HCT116 (cell line): ENCODE data around the gene PSMA8. TPM values are rescaled to one million over a fixed set of nuclear protein-coding genes. Genes with fewer than 3 reads are reported as not detected.
"Not testable (repeated sequence)": the region's sequence is repeated elsewhere in the genome, so short reads cannot be mapped to it uniquely, and the experiment has no call there.

Experiments
- ATAC-seq: fragments of 200-7000 bp; cut with Tn5 transposase; 2 replicates; pipeline ENCODE4 v1.9.1; 2020; ENCODE audit warnings: mild to moderate bottlenecking, moderate library complexity
- BruUV-seq: library from RNA; stranded (reverse); fragments of 400-500 nt; replicated peaks from 2 replicates; lab custom pipeline; 2021; lab: Mats Ljungman, UMichigan
- CTCF ChIA-PET: fragments of 300-600 bp; sonication (Branson Sonifier 250); formaldehyde crosslinking; loops from one replicate; lab custom pipeline; 2021; ENCODE audit warnings: antibody characterized with exemption; lab: Charles Lee
- POLR2A ChIA-PET: fragments of 300-600, 350-600 bp; sonication (Branson Sonifier 250); formaldehyde crosslinking; loops from one replicate; lab custom pipeline; 2021; ENCODE audit warnings: antibody characterized with exemption; lab: Charles Lee
- RAD21 ChIA-PET, 2 experiments: fragments of 300-600 bp; sonication (Branson Sonifier 250); formaldehyde crosslinking; loops; one replicate each; lab custom pipeline; 2023; ENCODE audit warnings: low total read pairs in 2 of 2; ENCODE audit not compliant: uncharacterized antibody in 2 of 2, unreplicated experiment in 2 of 2, low non-redundant PET in 1 of 2; lab: Charles Lee
- DNase-seq: peaks from one replicate; pipeline ENCODE4 v3.0.0-alpha.2; 2010; ENCODE audit warnings: low read depth, low spot score
- H2AFZ ChIP-seq: fragments of 200-600 bp; shearing (Covaris generic), sonication (generic); 2 replicates; pipeline ENCODE4 v1.6.1; 2017; ENCODE audit warnings: low read depth, mixed run types, mixed read lengths, antibody characterized with exemption, low read length; ENCODE audit not compliant: poor library complexity, severe bottlenecking
- H3K27ac ChIP-seq: 2 replicates; pipeline ENCODE4 v1.5.1; 2012; ENCODE audit warnings: low read depth, low read length
- H3K27me3 ChIP-seq: fragments of 200-600 bp; sonication (generic); 2 replicates; pipeline ENCODE4 v1.6.1; 2016; ENCODE audit warnings: mixed run types, low read length, mixed read lengths; ENCODE audit not compliant: insufficient read depth
- H3K36me3 ChIP-seq, 2 experiments: fragments of 200-500 bp in 1 of 2; fragments of 200-600 bp in 1 of 2; sonication (Bioruptor generic) in 1 of 2; sonication (generic) in 1 of 2; 2 replicates each; pipeline versions ENCODE4 v1.5.1 to v1.6.1; 2014 to 2016; ENCODE audit warnings: low read length in 2 of 2, inconsistent platforms in 1 of 2, mixed read lengths in 1 of 2, mixed run types in 1 of 2; ENCODE audit not compliant: insufficient read depth in 2 of 2, control insufficient read depth in 1 of 2
- H3K4me1 ChIP-seq, 2 experiments: fragments of 200-600 bp in 1 of 2; sonication (generic) in 1 of 2; 2 replicates each; pipeline versions ENCODE4 v1.5.1 to v1.6.1; 2012 to 2017; ENCODE audit warnings: low read length in 2 of 2, inconsistent platforms in 1 of 2, mild to moderate bottlenecking in 1 of 2, mixed read lengths in 1 of 2, mixed run types in 1 of 2, moderate library complexity in 1 of 2; ENCODE audit not compliant: insufficient read depth in 2 of 2, control insufficient read depth in 1 of 2
- H3K4me2 ChIP-seq: fragments of 200-600 bp; sonication (generic); 2 replicates; pipeline ENCODE4 v1.6.1; 2017; ENCODE audit warnings: mixed run types, low read length, mixed read lengths
- H3K4me3 ChIP-seq, 2 experiments: fragments of 200-600 bp in 1 of 2; sonication (generic) in 1 of 2; replicated peaks in 1 of 2; 2 replicates each; pipeline ENCODE4 v1.5.1; 2011 to 2016; ENCODE audit warnings: low read length in 2 of 2, control low read depth in 1 of 2, low read depth in 1 of 2, mild to moderate bottlenecking in 1 of 2, mixed read lengths in 1 of 2, mixed run types in 1 of 2
- H3K79me2 ChIP-seq: fragments of 200-600 bp; sonication (generic); 2 replicates; pipeline ENCODE4 v1.6.1; 2017; ENCODE audit warnings: mild to moderate bottlenecking, mixed run types, low read length, moderate library complexity, mixed read lengths; ENCODE audit not compliant: insufficient read depth
- H3K9ac ChIP-seq: fragments of 200-600 bp; sonication (generic); 2 replicates; pipeline ENCODE4 v1.6.1; 2016; ENCODE audit warnings: low read length, mixed read lengths
- H3K9me2 ChIP-seq: fragments of 200-600 bp; sonication (generic), shearing (Covaris generic); 2 replicates; pipeline ENCODE4 v1.6.1; 2017; ENCODE audit warnings: mixed run types, mild to moderate bottlenecking, moderate library complexity; ENCODE audit not compliant: insufficient read depth
- H3K9me3 ChIP-seq, 2 experiments: fragments of 200-500 bp in 1 of 2; fragments of 200-600 bp in 1 of 2; sonication (Bioruptor generic) in 1 of 2; sonication (generic) in 1 of 2; 2 replicates each; pipeline ENCODE4 v1.6.1; 2014 to 2017; ENCODE audit warnings: low read length in 2 of 2, mixed read lengths in 2 of 2, inconsistent platforms in 1 of 2, low read depth in 1 of 2, mild to moderate bottlenecking in 1 of 2, mixed run types in 1 of 2, moderate library complexity in 1 of 2; ENCODE audit not compliant: control insufficient read depth in 1 of 2, insufficient read depth in 1 of 2
- H4K20me1 ChIP-seq: fragments of 200-600 bp; sonication (generic), shearing (Covaris generic); 2 replicates; pipeline ENCODE4 v1.6.1; 2017; ENCODE audit warnings: mixed run types, mild to moderate bottlenecking, moderate library complexity; ENCODE audit not compliant: insufficient read depth
- CBX3 ChIP-seq: IDR thresholded peaks from 2 replicates; pipeline ENCODE4 v1.6.1; 2012; ENCODE audit warnings: low read depth
- EGR1 ChIP-seq: IDR thresholded peaks from 2 replicates; pipeline ENCODE4 v1.6.1; 2012; ENCODE audit warnings: low read depth
- FOSL1 ChIP-seq: IDR thresholded peaks from 2 replicates; pipeline ENCODE4 v1.6.1; 2012; ENCODE audit warnings: low read depth
- JUND ChIP-seq: IDR thresholded peaks from 2 replicates; pipeline ENCODE4 v1.6.1; 2012
- RAD21 ChIP-seq: IDR thresholded peaks from 2 replicates; pipeline ENCODE4 v1.6.1; 2012; ENCODE audit warnings: low read depth, mild to moderate bottlenecking
- ZBTB33 ChIP-seq: IDR thresholded peaks from 2 replicates; pipeline ENCODE4 v1.6.1; 2011; ENCODE audit warnings: mild to moderate bottlenecking, low read length, moderate library complexity; ENCODE audit not compliant: insufficient replicate concordance; ENCODE audit errors: extremely low read depth
- intact Hi-C: fragments of 100-400 bp; cut with micrococcal nuclease; formaldehyde crosslinking; loops from 2 replicates; pipeline ENCODE4 v1.10.0; 2022
- total RNA-seq: library from RNA; stranded (reverse); gene quantifications from one replicate; pipeline ENCODE4 v1.2.1, GENCODE V29; 2021; ENCODE audit not compliant: unreplicated experiment

The PSMA8 gene
- total RNA-seq, 1 experiment from 2014 or later = not detected

- no peak for ATAC-seq
- POLR2A ChIA-PET = no interaction called here
Measured at GRCh38 chr18:26164571-26164970, 30.9 kb downstream of the PSMA8 start.

GRCh38 chr18:26167592-26167991 lies 33.9 kb downstream of the PSMA8 start:
- H3K9ac ChIP-seq, H3K36me3 ChIP-seq, DNase-seq, intact Hi-C loops, H3K4me3 ChIP-seq, ATAC-seq, POLR2A ChIA-PET, H2AFZ ChIP-seq, H3K27me3 ChIP-seq, H3K9me2 ChIP-seq, H3K27ac ChIP-seq, H3K4me2 ChIP-seq, CTCF ChIA-PET, H3K9me3 ChIP-seq, BruUV-seq, H4K20me1 ChIP-seq, H3K79me2 ChIP-seq, H3K4me1 ChIP-seq: not testable (repeated sequence)
- RAD21 ChIA-PET = interaction anchor here in 1 of 2 experiments (0.7 kb wide), 1 partner anchor 30 kb away, joined by 4 read pairs; no protein-coding TSS in a partner anchor

More at GRCh38 chr18:26164571-26164970, 30.9 kb downstream of the PSMA8 start:
- Histone ChIP-seq H3K9me3 (no peaks in the 10 kb centered on the region), H3K9ac (no peak overlapping the region), H2AFZ (no peak overlapping the region), H3K27ac (no peak overlapping the region), H3K36me3 (no peaks in the 10 kb centered on the region), H3K4me2 (no peak overlapping the region), H3K9me2 (no peaks in the 10 kb centered on the region), H3K27me3 (no peaks in the 10 kb centered on the region), H3K4me1 (no peaks in the 10 kb centered on the region), H4K20me1 (no peaks in the 10 kb centered on the region), H3K4me3 (no peak overlapping the region), H3K79me2 (no peaks in the 10 kb centered on the region)
- RAD21 ChIA-PET = no interaction called here
- intact Hi-C loops = no loop called here
- CTCF ChIA-PET = no interaction called here
- no peak for DNase-seq
- TF ChIP-seq RAD21 = no peak
- no peak for TF ChIP-seq FOSL1
- no peak for TF ChIP-seq CBX3
- TF ChIP-seq JUND = no peak
- BruUV-seq = no TSS peak

GRCh38 chr18:26175481-26175880 lies 41.8 kb downstream of the PSMA8 start:
- Histone ChIP-seq H3K27ac (no peak overlapping the region), H4K20me1 (no peaks in the 10 kb centered on the region), H3K4me2 (no peak overlapping the region), H3K27me3 (no peaks in the 10 kb centered on the region), H3K79me2 (no peaks in the 10 kb centered on the region), H3K4me1 (no peaks in the 10 kb centered on the region), H3K9me3 (no peaks in the 10 kb centered on the region), H3K9ac (no peak overlapping the region), H3K36me3 (no peaks in the 10 kb centered on the region), H2AFZ (no peak overlapping the region), H3K4me3 (no peak overlapping the region), H3K9me2 (no peaks in the 10 kb centered on the region)
- intact Hi-C loops = no loop called here
- no TSS peak for BruUV-seq
- TF ChIP-seq EGR1 = no peak
- TF ChIP-seq ZBTB33 = no peak
- ChIA-PET POLR2A (no interaction called here), CTCF (no interaction called here), RAD21 (no interaction called here)
- no peak for DNase-seq
- ATAC-seq = no peak
